Astrocyte of the cerebellum (primary cell): ENCODE measurements around the gene ELAC2.

ENCODE experiments used
- DNase-seq: peaks from one replicate; pipeline ENCODE4 v3.0.0-alpha.2; 2011; ENCODE audit warnings: low read depth
- H3K4me3 ChIP-seq: 2 replicates; pipeline ENCODE4 v1.5.1; 2011; ENCODE audit warnings: mild to moderate bottlenecking, low read depth, low read length, moderate library complexity
- in situ Hi-C: cut with HindIII; loops from 2 replicates; pipeline ENCODE4 v1.10.0; 2017; ENCODE audit warnings: low sequenced_read_pairs
- TF ChIP-seq, protein P1 (sequence below): IDR thresholded peaks from 2 replicates; pipeline ENCODE4 v1.5.1; 2012; ENCODE audit warnings: low read length, low read depth, moderate library complexity, mild to moderate bottlenecking; ENCODE audit errors: missing control alignments

The ELAC2 gene

DNA sequence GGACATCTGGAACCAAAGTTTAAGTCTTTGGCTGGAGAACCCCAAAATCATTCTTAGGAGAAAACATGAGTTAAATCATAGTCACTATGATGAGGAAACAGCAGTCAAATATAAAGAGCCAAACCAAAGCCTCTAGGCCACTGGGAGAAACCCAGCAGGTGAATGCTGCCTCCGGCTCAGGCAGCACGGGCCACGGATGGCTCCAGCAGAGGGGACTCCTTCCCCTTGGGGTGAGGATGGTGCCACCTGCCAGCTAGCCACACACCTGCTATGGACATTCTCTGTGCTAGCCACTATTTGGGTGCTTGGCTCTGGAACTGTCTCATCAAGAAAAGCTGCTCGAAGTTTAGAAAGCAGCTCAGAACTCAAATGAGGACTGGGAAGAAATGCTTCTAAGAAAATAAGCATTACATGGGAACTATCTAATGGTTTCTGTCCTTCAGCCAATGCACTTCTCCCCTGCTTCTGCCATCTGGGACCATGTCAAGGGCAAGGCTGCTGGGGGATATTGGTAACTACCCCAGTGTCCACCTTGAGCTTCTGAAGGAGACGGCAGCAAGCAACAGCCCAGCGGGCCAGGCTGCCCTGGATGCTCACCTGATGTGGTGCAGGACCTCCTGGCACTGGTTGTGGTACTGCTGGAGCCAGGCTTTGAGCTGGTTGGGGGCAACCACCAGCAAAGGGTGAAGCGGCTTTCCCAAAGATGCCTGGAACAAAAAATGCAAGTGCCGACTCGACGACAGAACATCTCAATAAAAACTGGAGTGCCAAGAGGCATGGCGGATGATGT, 22.5 kb downstream of the ELAC2 start:
- H3K4me3 ChIP-seq = no peak overlapping the region
- TF ChIP-seq, protein P1, sequence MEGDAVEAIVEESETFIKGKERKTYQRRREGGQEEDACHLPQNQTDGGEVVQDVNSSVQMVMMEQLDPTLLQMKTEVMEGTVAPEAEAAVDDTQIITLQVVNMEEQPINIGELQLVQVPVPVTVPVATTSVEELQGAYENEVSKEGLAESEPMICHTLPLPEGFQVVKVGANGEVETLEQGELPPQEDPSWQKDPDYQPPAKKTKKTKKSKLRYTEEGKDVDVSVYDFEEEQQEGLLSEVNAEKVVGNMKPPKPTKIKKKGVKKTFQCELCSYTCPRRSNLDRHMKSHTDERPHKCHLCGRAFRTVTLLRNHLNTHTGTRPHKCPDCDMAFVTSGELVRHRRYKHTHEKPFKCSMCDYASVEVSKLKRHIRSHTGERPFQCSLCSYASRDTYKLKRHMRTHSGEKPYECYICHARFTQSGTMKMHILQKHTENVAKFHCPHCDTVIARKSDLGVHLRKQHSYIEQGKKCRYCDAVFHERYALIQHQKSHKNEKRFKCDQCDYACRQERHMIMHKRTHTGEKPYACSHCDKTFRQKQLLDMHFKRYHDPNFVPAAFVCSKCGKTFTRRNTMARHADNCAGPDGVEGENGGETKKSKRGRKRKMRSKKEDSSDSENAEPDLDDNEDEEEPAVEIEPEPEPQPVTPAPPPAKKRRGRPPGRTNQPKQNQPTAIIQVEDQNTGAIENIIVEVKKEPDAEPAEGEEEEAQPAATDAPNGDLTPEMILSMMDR = no peak
- no peak for DNase-seq
- in situ Hi-C loops = no loop called here

DNA sequence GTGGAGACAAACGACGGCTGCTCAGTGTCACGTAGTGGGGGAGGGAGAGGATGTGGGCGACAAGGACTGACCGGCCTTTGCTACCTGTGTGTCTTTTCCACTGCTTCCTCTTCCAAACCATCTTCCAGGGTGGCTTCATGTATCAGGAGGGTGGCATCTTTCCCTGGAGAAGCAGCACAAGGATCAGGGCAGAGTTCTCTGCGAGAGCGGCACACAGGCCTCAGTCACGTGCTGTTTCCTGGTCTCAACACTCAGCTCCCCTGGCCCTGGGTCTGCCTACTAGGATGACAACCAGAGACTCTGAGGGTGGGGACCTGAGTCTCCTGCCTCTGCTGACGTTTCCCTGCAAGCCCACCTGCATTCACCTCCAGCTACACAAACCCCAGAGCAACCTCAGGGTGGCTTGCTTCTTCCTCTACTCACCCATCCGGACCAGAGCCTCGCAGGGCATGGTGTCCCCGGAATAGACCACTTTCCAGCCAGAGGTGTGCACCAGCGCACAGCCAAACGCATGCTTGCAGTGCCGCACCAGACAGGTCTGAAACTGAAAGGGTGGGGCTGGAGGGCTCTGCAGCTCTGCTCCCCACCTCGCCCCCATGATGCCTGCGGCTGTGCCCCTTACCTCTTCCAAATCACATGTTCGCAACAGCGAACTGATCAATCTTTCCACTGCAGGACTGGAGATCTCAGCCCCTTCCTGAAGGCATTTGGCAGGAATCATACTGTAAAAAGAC, 23.3 kb downstream of the ELAC2 start:
- in situ Hi-C loops = no loop called here

DNA sequence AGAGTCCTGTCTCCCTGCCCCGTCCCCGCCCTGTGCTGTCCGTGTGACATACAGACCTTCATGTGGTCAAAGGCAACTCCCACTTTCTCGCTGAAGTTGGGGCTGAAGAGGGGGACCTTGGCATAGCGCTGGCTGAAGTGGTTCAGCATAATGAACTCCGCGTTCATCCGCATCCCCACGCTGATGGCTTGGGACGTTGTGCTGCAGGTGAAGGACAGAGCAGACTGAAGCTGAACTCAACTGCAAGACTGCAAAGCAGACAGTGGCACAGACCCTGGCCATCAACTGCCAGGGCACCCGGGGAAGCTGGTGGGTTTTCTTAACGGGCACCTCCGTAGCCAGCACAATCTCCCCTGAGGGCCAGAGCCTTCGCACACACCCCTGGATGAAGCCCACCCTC, 24.2 kb downstream of the ELAC2 start:
- DNase-seq = no peak
- TF ChIP-seq, protein P1 = no peak
- in situ Hi-C loops = no loop called here
- H3K4me3 ChIP-seq = no peak overlapping the region

More for the DNA sequence above, 23.3 kb downstream of the ELAC2 start:
- no peak overlapping the region for H3K4me3 ChIP-seq
- no peak for DNase-seq
- TF ChIP-seq, protein P1 = no peak

DNA sequence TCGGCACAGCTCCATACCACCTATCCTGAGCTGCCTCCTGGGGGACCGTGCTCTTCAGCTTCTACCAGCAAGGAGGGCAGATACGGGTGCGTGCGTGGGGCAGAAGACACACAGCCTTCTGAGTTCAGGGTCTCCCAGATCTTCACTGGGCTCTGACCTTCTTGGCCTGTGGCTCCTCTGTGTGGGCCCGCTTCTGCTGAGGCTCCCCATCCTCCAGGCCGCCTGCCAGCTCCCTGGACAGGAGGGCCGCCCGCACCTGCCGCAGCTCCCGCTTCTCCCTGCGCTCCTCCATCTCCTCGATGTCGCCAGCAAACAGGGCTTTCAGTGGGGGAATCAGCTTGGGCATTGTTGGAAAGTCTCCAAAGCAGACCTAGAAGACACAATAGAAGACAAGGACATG, 25.2 kb downstream of the ELAC2 start:
- DNase-seq = no peak
- H3K4me3 ChIP-seq = no peak overlapping the region
- TF ChIP-seq, protein P1 = no peak
- in situ Hi-C loops = no loop called here

DNA sequence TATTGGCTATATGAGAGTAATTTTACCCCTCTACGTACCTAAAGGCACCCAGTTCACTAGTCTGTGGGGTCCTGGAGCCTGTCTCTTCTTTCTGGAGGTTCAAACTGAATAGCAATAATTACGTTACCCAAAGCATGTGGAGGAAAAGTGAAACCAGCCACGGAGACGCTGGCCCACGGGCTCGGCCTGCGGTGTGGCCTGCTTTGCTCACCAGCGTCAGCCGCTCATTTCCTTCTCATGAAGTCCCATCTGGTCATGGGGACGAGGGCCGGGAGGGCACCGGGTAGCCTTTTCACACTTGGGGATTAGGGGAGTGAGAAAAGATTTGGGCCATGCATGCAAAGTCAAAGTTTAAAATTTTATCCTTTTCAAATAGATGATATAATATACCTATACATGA, 26.9 kb downstream of the ELAC2 start:
- in situ Hi-C loops = no loop called here
- no peak for DNase-seq
- TF ChIP-seq, protein P1 = no peak
- no peak overlapping the region for H3K4me3 ChIP-seq

DNA sequence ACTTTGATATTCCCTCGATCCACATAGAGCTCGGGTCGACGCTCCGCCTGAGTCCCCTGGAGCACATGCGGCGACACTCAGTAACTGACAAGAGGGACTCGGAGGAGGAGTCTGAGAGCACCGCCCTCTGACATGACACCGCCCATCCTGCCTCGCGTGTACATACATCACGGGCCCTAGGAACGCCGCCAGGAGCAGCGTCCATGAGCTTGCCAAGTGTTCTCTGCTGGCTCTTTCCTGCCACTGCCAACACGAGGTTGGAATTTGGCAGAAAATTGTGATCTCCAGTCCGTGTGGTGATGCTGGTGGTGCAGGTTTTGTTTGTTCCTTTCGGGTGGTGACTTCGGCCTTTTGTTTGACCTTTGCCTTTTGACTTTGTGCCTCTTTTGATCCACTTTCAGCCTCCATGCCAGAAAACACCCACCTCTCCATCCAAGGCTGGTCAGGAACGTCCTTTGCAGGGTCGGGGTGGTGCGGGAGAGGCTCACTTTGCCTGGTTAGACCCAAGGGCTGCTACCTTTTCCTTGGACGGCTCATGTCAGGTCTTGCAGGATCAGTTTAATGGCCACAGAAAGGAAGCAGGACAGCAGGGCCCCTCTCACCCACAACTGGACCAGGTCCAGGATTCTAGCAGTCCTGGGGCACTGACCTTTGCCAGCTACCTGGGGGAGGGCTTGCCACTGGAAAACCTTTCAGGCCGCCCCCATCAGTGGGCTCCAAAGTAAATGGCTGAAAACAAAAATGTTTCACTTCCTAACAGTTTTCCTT, 27.6 kb downstream of the ELAC2 start:
- in situ Hi-C loops = no loop called here
- H3K4me3 ChIP-seq = no peak overlapping the region
- no peak for DNase-seq
- TF ChIP-seq, protein P1 = no peak
